ENCODE data around the gene FCHO1. TPM values are rescaled to one million over a fixed set of nuclear protein-coding genes. Genes with fewer than 3 reads are reported as not detected.

The FCHO1 gene
- total and polyA plus RNA-seq, 2 donors (not counting 3 experiments of a cell fraction or from before 2014, with no cell fraction given) = 0.66 to 1.6 TPM

GRCh38 chr19:17755443-17755890 is 4.2 kb downstream of the FCHO1 start:
- Histone ChIP-seq H3K9me1 (replicated peaks; ENCODE audit: control insufficient read depth, extremely low read depth, insufficient read depth, low read length) (no peaks in the 10 kb centered on the region), H3K4me2 (ENCODE audit: insufficient read depth, low read length) (no peak overlapping the region), H3K4me3 (replicated peaks in 1 of 3; ENCODE audit: insufficient read depth in 1 of 3, low read depth in 1 of 3, low read length in 3 of 3) (no peak overlapping the region), H3K27ac (ENCODE audit: insufficient read depth, low read depth, low read length) (no peak overlapping the region), H3K9ac (replicated peaks; ENCODE audit: extremely low read depth, insufficient read depth, low read length) (no peak overlapping the region), H3K9me3 (replicated peaks; ENCODE audit: control insufficient read depth, insufficient read depth, low read length) (no peaks in the 10 kb centered on the region), H4K20me1 (replicated peaks; ENCODE audit: control insufficient read depth, extremely low read depth, insufficient read depth, low read length) (no peaks in the 10 kb centered on the region), H3K79me2 (ENCODE audit: control insufficient read depth, insufficient read depth, low read length) (no peaks in the 10 kb centered on the region), H3K4me1 (ENCODE audit: control insufficient read depth, extremely low read depth, insufficient read depth, low read length) (peaks cover 3% of the 10 kb centered on the region), H2AFZ (ENCODE audit: low read depth, low read length) (no peak overlapping the region), H3K27me3 (ENCODE audit: control insufficient read depth in 2 of 2, insufficient read depth in 2 of 2, low read length in 2 of 2) (no peaks in the 10 kb centered on the region), H3K36me3 (ENCODE audit: control insufficient read depth in 2 of 2, extremely low read depth in 1 of 2, insufficient read depth in 2 of 2, low read length in 2 of 2) (no peaks in the 10 kb centered on the region)
- dilution Hi-C loops (cut with MboI; ENCODE audit: extremely low pct_ligation_motif_present, low sequenced_read_pairs) (no loop called here), intact Hi-C loops (cut with micrococcal nuclease) (no loop called here)
- FAIRE-seq (no peak), DNase-seq (ENCODE audit: low read depth, low spot score) (no peak)
- ChIA-PET POLR2A (no interaction called here), CTCF (interaction anchor here (0.8 kb wide), 1 partner anchor 96 kb away, joined by 3 read pairs; no protein-coding TSS in a partner anchor)
- TF ChIP-seq CTCF (IDR thresholded peaks at IDR 0.05; ENCODE audit: extremely low read depth in 1 of 2, insufficient read depth in 1 of 2, low read depth in 1 of 2, low read length in 2 of 2) (no peak), POLR2A (IDR thresholded peaks at IDR 0.05; ENCODE audit: low read depth, low read length) (no peak), POLR2AphosphoS5 (IDR thresholded peaks at IDR 0.05; ENCODE audit: insufficient read depth, low read depth, low read length) (no peak), JUN (IDR thresholded peaks at IDR 0.05; ENCODE audit: borderline replicate concordance, insufficient read depth, insufficient read length, low read depth) (no peak), MYC (IDR thresholded peaks at IDR 0.05; ENCODE audit: low read depth, low read length) (no peak), GATA2 (IDR thresholded peaks at IDR 0.05; ENCODE audit: insufficient read depth, insufficient read length, low read depth, low read length) (no peak), EZH2 (IDR thresholded peaks at IDR 0.05; ENCODE audit: borderline replicate concordance, low read depth, low read length, severe bottlenecking) (no peak), MAX (IDR thresholded peaks at IDR 0.05; ENCODE audit: insufficient read depth, insufficient read length) (no peak), FOS (IDR thresholded peaks at IDR 0.05; ENCODE audit: borderline replicate concordance, insufficient read depth, low read length) (no peak)
- no TSS peak for BruUV-seq (replicated peaks)
